Measurements from ENCODE around the gene TMEM208.

- no peak for TF ChIP-seq EZH2 (IDR thresholded peaks at IDR 0.05)
- TF ChIP-seq POLR2AphosphoS5 (IDR thresholded peaks at IDR 0.05; ENCODE audit: borderline replicate concordance, low read depth, low read length): no peak
- TF ChIP-seq FOXP2 (optimal IDR thresholded peaks at IDR 0.05; ENCODE audit: control extremely low read depth, extremely low read length, insufficient read depth): no peak
Measured at GRCh38 chr16:67255553-67256221, 28.8 kb downstream of the TMEM208 start.
